Activated CD4-positive, alpha-beta T cell treated with anti-CD3 and anti-CD28 coated beads, Interleukin-2, amount 50 U/mL, for 16 hours (primary cell): Measurements from ENCODE around the gene EMSY.
A peak's percentile ranks its signal among the peaks of the same experiment; 100 is the strongest.
"Not testable (repeated sequence)": the region's sequence is repeated elsewhere in the genome, so short reads cannot be mapped to it uniquely, and the experiment has no call there.

Experiments
- DNase-seq: peaks from one replicate; pipeline ENCODE4 v3.0.0-alpha.2; 2020

Gene EMSY

DNA sequence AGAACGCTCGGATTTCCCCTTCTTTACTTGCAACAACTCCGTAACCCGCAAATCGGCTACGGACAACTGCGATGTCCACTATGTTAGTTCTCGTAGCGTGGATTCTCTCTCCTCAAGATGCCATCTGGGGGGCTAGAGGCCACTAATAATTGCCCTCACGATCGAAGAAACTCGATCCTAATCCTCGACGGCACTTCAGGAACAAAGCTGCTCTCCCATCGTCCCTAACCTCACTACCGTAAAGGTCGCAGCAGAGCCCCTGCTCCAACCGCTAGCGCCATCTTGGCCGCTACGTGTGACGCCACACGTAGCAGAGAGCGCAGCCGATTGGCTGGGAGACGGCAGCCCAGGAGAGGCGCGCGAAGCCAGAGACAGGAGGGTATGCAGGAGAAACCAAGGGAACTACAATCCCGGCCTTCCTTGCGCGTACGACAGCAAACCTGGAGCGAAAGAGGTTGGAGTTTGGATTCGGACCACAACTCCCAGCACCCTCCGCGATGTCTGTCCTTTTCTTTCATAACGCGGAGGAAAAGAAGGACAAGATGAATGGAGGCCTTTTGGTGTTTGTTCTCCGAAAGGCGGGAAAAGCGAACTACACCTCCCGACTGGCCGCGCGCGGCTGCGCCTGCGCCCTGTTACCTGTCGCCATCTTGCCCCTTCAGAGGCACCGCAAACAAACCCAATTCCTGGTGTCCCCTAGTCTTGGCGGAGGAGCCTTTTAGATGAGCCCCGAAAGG is at the start of gene EMSY:
TSS of gene EMSY (plus strand) at position 635 of the 737 bp plus-strand sequence. CDS start 1,921 bp downstream, outside the sequence.
- peak; percentile 96 for DNase-seq

DNA sequence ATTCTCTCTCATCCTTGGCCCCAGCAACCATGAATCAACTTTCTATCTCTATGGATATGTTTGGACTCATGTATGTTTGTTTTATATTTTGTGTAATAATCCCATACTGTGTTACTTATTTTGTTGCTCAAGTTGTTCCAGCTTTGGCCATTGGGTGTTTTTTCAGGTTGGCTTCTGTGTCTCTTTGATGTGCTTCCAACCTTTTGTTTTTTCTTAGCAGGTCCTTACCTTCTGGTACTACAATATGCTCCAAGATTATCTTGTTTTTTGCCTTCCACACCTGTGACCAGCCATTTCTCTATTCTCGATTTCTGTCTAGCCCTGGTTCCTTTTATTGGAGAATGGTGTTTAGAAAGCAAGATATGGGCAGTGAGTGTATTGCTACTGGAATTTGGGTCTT is 49.5 kb upstream of the EMSY start:
- no peak for DNase-seq

GRCh38 chr11:76397383-76397782 is 47.4 kb upstream of the EMSY start:
- DNase-seq: no peak

DNA sequence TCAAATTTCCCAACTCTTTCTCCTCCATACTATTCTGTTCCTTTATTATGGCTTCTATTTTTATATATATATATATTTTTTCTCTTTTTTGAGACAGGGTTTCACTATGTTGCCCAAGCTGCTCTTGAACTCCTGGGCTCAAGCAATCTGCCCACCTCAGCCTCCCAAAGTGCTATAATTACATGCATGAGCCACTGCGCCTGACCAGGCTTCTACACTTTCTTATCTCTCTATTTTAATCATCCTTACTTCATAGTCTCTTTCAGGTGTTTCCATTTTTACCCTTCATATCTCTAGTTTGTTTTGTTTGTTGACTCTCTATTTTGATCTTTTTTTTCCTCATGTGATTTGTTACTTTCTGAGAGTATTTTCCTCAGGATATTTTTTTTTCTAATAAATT is 43.9 kb upstream of the EMSY start:
- no peak for DNase-seq

DNA sequence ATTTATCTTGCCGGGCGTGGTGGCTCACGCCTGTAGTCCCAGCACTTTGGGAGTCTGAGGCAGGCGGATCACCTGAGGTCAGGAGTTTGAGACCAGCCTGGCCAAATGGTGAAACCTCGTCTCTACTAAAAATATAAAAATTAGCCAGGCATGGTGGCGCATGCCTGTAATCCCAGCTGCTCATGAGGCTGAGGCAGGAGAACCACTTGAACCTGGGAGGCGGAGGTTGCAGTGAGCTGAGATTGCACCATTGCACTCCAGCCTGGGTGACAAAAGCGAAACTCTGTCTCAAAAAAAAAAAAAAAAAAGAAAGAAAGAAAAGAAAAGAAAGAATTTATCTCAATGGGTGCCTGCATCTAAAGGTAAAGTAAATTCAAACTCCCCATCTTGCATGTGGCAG is 43.3 kb upstream of the EMSY start:
- DNase-seq: not testable (repeated sequence)

- no peak for DNase-seq
Measured at GRCh38 chr11:76406359-76406758, 38.5 kb upstream of the EMSY start.

- DNase-seq: no peak
Measured at GRCh38 chr11:76408171-76408965, 36.5 kb upstream of the EMSY start.

DNA sequence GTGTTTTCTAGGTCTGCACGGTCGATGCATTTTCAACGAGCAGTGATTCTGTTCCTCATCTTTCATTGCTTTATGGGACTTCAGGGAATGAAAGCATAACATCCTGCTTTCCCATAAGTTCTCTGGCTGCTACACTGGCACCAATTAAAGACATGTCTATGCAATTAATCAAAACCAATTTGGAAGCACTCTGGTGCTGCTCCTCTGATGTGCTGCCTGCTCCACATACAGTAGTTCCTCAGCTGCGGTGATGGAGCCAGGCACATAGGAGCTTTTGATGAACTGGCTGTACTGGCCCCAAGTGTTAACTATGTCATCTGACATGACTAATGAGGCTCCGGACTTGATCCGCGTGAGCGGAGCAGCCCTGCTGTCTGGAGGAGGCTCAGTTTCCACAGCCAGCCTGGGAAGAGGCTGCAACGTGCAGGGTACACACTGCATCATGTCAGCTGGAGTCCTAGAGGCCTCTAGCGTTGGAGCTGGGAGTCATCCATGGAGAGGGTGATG is 33.9 kb upstream of the EMSY start:
- no peak for DNase-seq

GRCh38 chr11:76415073-76415472 is 29.7 kb upstream of the EMSY start:
- no peak for DNase-seq

DNA sequence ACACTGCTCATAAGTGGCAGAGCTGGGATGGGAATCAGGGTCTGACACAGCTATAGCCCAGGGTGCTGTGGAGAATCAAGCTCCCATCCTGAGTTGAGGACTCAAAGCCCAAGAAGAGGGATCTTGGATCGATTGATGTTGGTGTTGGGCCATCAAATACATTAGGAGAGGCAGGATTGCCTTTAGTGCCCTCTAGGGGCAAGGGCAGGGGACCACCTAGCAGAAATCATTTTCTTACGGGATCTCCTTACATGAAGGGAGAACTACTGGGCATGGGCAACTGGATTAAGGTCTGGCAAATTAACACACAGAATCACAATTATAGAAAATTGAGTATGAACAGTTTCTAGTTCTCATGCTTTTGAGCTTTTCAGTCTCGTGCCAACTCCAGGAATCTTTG is 24.9 kb upstream of the EMSY start:
- peak; percentile 14 for DNase-seq

GRCh38 chr11:76424379-76424778 is 20.4 kb upstream of the EMSY start:
- DNase-seq: peak; percentile 51

DNA sequence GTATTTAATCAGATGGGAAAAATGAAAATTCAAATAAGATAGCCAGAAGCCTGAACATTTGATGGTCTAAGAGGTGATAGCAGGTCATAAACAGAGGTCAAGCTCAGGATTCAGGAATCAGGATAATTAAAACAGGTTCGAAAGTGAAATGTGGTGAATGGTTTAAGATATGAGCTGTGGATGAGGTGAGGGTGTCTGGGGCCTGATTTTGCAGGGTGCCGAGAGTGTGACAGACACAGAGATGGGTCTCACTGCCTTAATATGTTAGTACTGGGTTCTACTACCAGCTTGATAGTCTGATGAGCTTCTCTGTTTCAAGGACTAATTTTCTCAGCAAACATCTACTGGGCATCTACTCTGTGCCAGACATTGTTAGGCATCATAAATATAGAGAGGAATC is 19.9 kb upstream of the EMSY start:
- no peak for DNase-seq

DNA sequence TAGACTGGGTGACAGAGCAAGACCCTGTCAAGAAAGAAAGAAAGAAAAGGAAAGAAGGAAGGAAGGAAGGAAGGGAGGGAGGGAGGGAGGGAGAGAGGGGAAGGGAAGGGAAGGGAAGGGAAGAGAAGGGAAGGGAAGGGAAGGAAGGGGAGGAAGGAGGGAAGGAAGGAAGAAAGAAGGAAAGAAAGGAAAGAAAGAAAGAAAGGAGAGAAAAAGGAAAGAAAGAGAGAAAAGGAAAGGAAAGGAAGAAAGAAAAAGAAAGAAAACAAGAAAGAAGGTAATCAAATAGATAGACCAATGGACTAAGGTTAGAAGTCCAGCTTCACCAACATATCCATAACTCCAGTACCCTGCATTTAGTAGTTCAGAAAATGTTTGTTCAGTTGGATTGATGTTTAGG is 18.2 kb upstream of the EMSY start:
- no peak for DNase-seq

DNA sequence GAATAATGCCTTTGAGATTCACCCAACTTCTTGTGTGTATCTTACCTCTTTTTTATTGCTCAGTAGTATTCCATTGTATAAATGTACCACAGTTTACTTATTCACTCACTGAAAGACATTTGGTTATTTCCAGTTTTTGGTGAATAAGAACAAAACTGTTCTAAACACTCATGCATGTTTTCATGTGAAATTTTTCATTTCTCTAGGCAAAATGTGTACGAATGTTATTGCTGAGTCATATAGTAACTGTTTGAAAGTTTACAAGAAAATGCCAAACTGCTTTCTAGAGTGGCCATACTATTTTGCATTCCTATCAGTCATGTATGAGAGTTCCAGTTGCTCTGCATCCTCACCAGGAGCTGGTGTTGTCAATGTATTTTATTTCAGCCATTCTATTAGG is 8.8 kb upstream of the EMSY start:
- DNase-seq: peak; percentile 28

- DNase-seq: peak; percentile 12
Measured at GRCh38 chr11:76443268-76443980, 1.4 kb upstream of the EMSY start.

GRCh38 chr11:76444065-76444383 is 794 bp upstream of the EMSY start:
- DNase-seq: no peak

- peak; percentile 69 for DNase-seq
Measured at GRCh38 chr11:76445121-76446084, 585 bp downstream of the EMSY start.

DNA sequence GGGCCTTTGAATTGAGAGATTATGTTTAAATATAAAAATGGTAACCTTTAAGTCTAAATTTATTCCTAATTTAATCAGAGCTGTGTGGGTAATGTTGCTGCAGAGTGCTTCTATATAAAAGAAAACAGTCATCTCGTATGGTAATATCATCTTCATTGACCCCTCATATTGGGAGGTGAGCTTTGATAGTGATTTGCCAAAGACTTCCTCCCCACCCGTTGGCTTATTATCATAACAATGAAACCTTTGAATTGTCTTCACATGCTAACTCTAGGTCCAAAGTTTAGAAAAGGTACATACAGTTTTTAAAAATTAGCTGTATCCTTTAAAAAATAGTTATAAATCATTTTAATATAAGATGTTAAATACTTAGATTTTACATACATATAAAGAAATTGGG is 3.7 kb downstream of the EMSY start:
- DNase-seq: no peak

DNA sequence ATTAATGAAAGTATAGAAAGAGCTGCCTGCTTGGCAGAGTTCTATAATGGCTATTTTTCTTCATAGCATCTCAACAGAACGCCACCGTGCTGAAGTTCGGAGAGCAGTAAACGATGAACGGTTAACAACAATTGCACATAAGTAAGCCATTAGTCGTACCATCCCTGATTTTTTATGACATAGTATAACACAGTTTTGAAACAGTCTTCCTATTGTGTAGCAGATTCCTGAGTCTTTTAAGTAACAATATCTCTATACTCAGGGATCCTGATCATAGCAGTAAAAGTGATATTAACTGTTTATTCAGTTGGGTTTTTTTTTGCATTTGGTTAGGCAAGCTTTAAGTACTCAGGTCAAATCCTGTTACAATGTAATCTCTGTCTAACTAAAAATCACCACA is 8.4 kb downstream of the EMSY start:
- DNase-seq: no peak

DNA sequence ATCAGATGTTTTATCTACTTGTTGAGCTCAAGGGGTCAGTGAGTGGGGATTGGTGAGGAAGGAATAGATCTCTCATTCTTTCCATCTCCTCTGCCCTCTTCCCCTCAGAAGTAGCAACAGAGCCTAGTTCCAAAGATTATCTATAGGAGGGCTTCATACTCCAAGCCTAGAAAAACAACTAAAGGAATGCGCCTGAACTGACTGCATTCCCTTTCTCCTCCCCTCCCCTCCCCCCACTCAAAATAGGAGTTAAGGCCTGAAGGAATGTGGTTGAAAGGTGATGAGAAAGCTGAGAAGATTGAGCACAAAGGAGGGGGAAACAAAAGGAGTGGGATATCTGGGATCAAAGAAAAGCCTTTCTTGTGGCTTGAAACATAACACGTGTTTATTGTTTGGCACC is 10.5 kb downstream of the EMSY start:
- DNase-seq: no peak

GRCh38 chr11:76455931-76456330 is 11.1 kb downstream of the EMSY start:
- DNase-seq: no peak

DNA sequence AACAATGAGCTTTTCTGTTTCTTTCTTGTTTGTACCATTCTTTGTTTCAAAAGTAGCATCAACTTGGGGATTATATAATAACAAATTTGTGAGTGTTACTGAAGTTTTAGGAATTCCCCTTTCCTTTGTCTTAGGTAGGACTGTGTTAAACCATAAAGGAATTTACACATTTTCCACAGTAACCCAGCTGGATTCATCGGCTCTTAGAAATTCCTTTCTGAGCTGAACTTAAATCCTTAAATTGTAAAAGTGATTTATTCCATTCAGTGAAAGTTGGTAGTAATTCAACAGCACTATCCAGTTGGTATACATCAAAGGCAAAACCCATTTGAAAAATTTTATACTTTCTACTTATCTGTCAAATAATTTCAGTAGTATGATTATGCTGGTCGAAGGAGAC is 11.8 kb downstream of the EMSY start:
- DNase-seq: no peak

GRCh38 chr11:76459299-76459698 is 14.5 kb downstream of the EMSY start:
- no peak for DNase-seq
